GM18909 (cell line): ENCODE measurements around the gene C1orf21.

Experiments
- ATAC-seq: cut with Tn5 transposase; IDR thresholded peaks from one replicate; pipeline ENCODE4 v1.9.1; 2021; ENCODE audit warnings: mild to moderate bottlenecking; ENCODE audit not compliant: unreplicated experiment, poor library complexity

Gene C1orf21

DNA sequence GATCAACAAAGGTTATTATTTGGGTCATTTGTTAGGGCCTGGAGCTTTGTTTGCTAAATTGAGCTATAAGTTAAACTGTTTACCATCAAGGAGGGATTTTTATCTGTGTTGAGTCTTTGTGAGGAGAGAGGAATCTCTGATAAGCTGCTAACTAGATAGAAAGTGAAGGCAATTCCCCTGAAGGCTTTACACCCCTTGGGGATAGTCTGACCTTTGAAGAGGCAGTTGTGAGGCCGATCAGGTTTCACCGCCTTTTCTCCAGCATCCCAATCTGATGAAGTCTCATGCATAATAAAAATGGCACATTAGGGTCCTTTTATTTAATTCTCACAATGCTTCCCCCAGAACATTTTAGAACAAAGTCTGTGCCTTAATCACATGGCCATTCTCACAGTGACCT lies 21.8 kb downstream of the C1orf21 start:
- no peak for ATAC-seq

DNA sequence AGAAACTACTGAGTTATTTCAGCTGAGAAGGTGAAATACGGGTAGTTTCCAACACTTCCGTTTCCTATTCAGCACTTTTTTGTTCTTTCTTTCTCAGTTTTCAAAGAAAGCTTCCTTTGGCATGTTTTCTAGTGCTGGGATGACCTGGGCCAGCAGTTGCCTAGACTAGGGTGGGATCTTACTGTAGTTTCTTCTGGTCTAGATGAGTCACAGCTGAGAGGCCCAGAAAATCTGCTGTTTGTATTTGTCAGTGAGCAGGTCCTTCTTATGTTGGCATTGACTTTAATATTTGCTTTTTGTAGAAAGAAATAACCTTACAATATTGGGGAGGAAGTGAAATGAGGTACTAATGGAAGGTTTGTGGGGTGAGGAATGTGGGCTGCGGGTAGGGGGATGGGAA lies 22.2 kb downstream of the C1orf21 start:
- ATAC-seq = no peak

GRCh38 chr1:184412472-184412871 lies 25.6 kb downstream of the C1orf21 start:
- no peak for ATAC-seq

DNA sequence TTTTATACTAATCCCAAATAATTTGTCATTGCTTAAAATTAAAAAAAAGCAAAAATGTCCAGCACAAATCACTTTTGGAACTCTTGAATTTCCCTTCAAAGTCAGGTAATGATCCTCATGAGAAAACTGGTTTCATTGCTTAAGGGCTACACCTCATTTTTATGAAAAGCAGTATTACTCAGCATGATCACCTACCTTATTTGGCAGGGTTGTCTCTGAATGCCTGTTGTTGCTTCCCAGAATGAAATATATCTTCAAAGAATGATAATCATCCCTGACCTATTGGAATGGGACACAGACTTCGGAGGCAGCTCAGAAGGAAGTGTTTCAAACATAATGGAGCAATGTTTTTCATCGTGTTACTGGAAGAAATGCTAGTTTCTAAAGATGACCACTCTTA lies 29.7 kb downstream of the C1orf21 start:
- ATAC-seq = no peak

DNA sequence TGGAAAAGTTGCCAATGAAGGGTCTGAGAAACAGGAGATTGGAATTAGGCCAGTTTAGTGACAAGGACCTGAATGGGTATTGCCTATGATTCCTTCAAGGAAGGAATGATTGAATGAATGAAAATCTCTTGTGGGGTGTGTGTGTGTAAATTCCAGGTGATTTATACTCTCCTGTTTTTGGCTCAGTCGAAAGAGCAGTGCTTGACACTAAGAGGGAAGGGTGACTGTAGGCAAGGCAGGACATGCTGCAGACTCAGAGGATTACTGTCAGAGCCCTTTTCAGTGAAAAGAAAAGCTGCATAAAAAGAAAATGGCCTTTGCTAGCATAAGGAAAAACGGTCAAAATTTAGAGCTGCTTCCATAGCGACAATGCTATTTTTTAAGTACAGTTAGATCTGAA lies 30.1 kb downstream of the C1orf21 start:
- ATAC-seq = no peak

DNA sequence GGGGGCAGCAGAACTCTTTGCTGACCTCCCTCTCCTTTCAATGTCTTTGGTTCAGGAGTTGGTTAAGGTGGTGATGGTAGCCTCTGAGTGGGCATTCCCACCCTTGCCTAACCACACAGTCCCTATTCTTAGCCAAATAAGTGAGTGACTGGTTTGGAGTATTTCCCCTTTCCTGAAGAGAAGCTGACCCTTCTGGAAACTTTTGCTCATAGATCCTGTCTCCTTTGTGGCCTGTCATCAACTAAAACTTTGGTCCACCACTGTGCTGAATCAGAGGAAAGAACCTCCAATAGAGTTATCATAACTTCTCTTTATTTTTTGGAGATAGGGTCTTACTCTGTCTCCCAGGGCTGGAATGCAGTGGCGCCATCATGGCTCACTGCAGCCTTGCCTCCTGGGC lies 31.1 kb downstream of the C1orf21 start:
- ATAC-seq = no peak

- no peak for ATAC-seq
These were observed 32.0 kb downstream of the C1orf21 start for GRCh38 chr1:184418652-184419349.

GRCh38 chr1:184419350-184420161 lies 32.7 kb downstream of the C1orf21 start:
- no peak for ATAC-seq

DNA sequence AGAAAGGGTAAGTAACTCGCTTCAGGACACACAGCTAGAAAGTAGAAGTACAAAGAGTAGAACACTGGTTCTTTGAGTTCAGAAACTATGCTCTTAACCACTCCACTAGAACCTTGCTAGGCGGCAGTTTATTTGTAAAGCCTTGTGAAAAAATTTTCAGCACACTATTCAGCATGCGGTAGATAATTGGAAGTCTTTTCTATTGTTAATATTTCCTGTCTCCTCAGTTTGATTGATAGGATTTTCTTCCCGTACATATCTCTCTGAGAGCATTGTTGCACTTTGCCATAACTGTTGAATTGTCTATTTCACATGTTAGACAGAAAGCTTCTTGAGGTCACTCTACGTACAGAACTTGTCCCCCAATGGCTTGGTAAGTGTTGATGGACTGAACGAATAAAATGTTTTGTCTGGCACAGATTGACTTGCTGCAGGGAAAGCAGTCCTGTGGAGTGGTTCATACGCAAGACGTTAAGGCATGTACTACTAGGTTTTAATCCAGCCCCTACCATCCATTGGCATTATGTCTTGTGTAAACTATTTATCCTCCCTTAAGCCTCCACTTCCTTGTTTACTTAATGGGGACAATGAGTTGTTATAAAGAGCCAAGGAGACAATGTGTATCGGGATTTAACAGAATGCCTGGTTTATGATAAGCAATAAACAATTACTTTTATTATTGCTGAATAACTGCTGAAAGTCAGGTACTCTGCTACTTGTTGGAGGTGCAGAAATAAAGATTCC lies 35.8 kb downstream of the C1orf21 start:
- ATAC-seq = no peak

GRCh38 chr1:184423649-184424048 lies 36.8 kb downstream of the C1orf21 start:
- no peak for ATAC-seq

DNA sequence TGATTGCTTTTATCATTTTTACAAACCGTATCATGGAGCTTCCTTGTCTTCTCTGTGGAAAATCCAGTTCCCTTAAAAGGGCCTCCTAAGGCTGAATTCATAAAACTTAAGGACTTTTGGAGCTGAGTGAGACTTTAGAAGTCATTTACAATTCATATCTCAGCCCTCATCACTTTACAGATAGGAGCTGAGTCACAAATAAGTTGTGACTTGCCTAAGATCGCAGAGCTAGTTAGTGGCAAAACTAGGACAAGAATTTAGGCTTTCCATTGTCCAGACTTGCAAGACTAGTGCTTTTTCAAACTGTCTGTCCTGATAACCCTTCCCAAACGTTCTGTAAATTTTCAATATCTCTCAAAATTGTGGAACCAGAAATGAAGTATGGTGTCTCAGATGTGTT lies 37.3 kb downstream of the C1orf21 start:
- no peak for ATAC-seq

DNA sequence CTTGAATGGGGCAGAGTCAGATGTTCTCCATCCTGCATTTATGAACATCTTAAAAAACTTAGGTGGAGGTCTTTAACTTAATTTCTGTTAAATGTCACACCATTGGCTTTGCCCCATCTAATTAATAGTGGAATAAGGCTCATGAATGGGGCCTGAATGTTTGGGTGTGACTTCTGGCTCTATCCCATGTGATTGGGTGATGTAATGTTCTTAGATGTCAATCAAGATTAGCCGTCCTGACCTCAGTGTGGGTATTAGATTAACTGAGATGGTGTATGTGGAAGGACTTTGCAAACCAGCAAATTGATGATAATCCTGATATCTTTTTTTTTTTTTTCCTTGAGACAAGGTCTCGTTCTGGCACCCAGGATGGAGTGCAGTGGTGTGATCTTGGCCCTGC lies 38.1 kb downstream of the C1orf21 start:
- ATAC-seq = no peak

GRCh38 chr1:184425449-184426277 lies 38.8 kb downstream of the C1orf21 start:
- no peak for ATAC-seq

DNA sequence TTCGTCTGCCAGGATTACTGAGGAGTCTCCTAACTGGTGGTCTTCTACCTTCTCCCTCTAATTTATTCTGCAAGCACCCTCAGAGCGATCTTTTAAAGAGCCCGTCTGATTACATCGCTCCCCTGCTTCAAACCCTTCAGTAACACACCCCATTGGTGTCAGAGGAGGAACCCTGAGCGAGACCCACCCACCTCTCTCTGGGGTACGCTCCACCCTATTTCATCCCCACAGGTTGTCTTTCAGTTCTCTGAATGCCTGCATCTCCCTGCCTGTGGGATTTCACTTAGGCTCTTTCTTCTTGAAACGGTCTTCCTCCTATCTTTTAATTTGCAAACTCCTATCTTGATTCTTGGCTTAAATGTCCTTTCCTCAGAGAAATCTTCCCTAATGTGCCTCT lies 39.4 kb downstream of the C1orf21 start:
- ATAC-seq = no peak

GRCh38 chr1:184427722-184428121 lies 40.9 kb downstream of the C1orf21 start:
- ATAC-seq = no peak

GRCh38 chr1:184428604-184429003 lies 41.8 kb downstream of the C1orf21 start:
- no peak for ATAC-seq

GRCh38 chr1:184429335-184429734 lies 42.5 kb downstream of the C1orf21 start:
- ATAC-seq = no peak

DNA sequence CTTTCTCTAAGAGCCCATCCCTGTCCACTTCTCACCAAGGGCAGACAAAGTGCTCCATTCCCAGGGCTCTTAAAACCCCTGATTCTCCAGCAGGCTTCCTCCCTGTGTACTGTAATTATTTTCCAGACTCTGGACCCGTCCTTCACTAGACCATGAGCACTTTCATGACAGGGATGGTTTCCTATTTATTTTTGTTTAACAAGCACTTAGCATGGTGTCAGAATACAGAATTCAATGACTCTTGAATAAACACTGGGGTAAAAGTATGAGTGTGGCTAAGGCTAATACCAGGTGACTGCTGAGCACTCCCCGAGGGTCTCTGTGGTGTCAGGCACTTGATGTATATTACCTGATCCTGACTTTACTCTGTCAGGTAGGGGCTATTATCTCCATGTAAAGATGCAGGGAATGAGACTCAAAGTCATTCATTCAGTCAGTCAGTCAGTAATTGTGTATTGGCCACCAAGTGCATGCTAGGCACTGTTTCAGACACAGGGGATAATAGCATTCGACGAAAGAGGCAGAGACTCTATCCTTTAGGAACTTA lies 47.2 kb downstream of the C1orf21 start:
- no peak for ATAC-seq

DNA sequence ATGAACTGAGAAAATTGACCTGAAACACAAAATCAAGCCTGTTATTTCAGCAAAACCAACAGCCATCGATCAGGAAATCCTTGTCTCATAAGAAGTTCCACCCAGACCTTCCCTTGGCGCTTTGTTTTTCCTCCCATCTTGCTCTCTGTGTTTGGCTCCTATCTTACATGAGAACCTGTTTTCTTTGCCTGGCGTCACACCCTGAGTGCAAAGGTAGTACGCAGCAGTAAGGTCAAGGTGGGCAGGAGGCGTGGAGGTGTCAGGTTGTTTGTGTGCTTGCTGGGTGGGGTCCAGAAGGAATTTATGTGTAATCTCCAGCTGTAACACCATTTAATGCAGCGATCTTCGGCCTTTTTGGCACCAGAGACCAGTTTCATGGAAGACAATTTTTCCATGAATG lies 50.5 kb downstream of the C1orf21 start:
- ATAC-seq = no peak

- ATAC-seq = no peak
These were observed 51.5 kb downstream of the C1orf21 start for GRCh38 chr1:184438363-184438762.
